ENCODE measurements around the gene GLCE.

Gene GLCE

DNA sequence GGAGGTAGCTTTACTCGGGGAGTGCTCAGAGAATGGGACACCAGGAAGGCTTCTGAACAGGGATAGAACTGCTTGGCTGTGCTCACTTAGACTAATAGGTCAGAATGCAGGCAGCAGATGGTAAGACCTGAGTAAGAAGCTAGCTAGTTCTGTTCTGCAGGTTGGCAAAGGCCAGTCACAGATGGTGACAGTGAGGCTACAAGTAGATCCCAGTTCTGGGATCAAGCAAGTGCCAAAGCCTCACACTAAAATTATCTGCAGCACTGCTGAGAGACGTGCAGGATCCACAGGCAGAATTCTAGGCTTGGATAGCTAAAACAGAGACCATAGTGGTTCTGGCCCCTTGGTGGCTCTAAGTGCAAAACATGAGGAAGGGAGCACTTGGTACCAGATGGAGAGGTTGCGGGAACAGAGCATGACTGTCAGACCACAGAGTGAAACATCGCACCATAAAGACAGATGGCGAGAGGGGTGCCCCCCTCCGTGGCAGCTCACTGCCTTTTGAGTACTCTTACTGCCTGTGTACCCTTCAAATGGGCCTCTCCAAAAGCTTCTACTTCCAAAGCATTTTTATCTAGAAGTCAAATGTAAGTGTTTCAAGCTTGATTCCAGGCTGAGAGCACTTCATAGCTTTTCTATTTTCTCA is 3.6 kb upstream of the GLCE start:
- peaks cover 25% of the 10 kb centered on the region for H3K27me3 Mint-ChIP-seq (ENCODE audit: low read depth, poor library complexity)
- H3K9me3 Mint-ChIP-seq, result no peaks in the 10 kb centered on the region
- TF ChIP-seq, protein P1, sequence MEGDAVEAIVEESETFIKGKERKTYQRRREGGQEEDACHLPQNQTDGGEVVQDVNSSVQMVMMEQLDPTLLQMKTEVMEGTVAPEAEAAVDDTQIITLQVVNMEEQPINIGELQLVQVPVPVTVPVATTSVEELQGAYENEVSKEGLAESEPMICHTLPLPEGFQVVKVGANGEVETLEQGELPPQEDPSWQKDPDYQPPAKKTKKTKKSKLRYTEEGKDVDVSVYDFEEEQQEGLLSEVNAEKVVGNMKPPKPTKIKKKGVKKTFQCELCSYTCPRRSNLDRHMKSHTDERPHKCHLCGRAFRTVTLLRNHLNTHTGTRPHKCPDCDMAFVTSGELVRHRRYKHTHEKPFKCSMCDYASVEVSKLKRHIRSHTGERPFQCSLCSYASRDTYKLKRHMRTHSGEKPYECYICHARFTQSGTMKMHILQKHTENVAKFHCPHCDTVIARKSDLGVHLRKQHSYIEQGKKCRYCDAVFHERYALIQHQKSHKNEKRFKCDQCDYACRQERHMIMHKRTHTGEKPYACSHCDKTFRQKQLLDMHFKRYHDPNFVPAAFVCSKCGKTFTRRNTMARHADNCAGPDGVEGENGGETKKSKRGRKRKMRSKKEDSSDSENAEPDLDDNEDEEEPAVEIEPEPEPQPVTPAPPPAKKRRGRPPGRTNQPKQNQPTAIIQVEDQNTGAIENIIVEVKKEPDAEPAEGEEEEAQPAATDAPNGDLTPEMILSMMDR (IDR thresholded peaks at IDR 0.05), result no peak
- DNase-seq, result no peak
- H3K36me3 Mint-ChIP-seq (ENCODE audit: low read depth), result no peaks in the 10 kb centered on the region
- H3K4me3 Mint-ChIP-seq, result no peak overlapping the region
- no peak overlapping the region for H3K27ac Mint-ChIP-seq
- H3K4me1 Mint-ChIP-seq, result peaks cover 31% of the 10 kb centered on the region

DNA sequence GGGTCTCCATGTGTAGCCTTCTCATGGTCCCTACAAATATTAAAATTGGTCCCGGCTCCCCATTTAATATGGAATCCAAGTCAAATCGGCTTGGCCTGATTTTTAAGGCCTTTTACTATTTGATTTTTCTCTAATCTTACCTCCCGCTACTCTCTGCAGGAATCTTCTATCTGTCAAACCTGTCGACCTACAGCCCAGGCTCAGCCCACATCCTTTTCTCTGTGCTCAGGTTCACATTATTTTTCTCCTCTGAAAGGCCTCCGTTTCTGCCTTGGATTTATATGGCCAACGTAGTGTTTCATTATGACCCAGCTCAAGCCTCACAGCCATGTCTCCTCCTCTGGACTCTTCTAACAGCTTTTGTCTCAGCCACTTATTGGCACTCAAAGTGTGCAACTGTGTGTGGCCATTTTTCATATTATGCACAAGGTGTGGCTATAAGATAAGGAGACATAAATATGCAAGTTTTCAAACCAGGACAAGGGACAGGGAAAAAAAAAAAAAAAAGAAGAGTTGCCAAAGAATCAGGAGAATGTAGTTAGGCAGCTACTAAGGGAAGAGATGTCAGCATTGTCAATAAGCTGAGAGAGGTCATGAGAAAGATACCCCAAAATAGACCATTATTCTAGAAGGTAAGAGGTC is 2.1 kb upstream of the GLCE start:
- H3K9me3 Mint-ChIP-seq, result no peaks in the 10 kb centered on the region
- TF ChIP-seq, protein P1 (IDR thresholded peaks at IDR 0.05), result no peak
- H3K4me1 Mint-ChIP-seq, result peaks cover 40% of the 10 kb centered on the region
- H3K36me3 Mint-ChIP-seq (ENCODE audit: low read depth), result no peaks in the 10 kb centered on the region
- peaks cover 24% of the 10 kb centered on the region for H3K27me3 Mint-ChIP-seq (ENCODE audit: low read depth, poor library complexity)
- DNase-seq, result no peak
- H3K4me3 Mint-ChIP-seq, result peak overlapping the region; percentile 32
- H3K27ac Mint-ChIP-seq, result no peak overlapping the region

DNA sequence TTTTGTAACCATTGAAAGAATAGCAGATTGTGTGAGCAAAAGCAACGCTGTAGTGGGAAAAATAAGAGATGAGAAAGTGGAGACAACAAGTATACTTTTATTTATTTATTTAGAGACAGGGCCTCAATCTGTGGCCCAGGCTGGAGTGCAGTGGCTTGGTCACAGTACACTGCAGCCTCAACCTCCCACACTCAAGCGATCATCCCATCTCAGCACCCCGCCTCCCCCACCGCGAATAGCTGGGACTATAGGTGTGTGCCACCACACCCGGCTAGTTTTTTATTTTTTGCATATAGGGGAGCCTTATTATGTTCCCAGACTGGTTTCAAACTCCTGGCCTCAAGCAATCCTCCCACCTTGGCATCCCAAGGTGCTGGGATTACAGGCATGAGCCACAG is 1.6 kb upstream of the GLCE start:
- no peak for DNase-seq
- Mint-ChIP-seq H3K4me3 (peak overlapping the region; percentile 97), H3K27ac (no peak overlapping the region), H3K4me1 (peaks cover 43% of the 10 kb centered on the region), H3K27me3 (ENCODE audit: low read depth, poor library complexity) (peaks cover 22% of the 10 kb centered on the region), H3K9me3 (no peaks in the 10 kb centered on the region), H3K36me3 (ENCODE audit: low read depth) (no peaks in the 10 kb centered on the region)
- TF ChIP-seq, protein P1 (IDR thresholded peaks at IDR 0.05), result no peak

DNA sequence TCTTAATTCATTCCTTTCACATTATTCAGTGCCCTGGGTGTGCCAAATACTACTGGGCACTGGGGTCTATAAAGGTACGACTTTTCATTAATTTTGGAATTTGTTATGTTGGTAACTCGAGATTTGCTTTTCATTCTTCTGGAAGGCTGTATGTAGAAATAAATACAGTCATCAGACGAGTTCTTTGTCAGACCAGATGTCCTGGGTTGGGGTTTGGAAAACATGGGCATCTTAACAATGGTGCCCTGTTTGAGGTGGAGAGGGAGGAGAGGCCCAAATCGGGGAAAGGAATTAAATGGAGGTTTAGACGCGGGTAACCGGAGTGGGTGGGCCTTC is 662 bp upstream of the GLCE start:
- Mint-ChIP-seq H3K36me3 (ENCODE audit: low read depth) (no peaks in the 10 kb centered on the region), H3K27me3 (ENCODE audit: low read depth, poor library complexity) (peaks cover 22% of the 10 kb centered on the region)
- TF ChIP-seq, protein P1 (IDR thresholded peaks at IDR 0.05), result no peak

GRCh38 chr15:69161079-69161877 is 843 bp downstream of the GLCE start:
- DNase-seq, result peak; percentile 54
- Mint-ChIP-seq H3K4me1 (peaks cover 50% of the 10 kb centered on the region), H3K36me3 (ENCODE audit: low read depth) (no peaks in the 10 kb centered on the region), H3K27me3 (ENCODE audit: low read depth, poor library complexity) (peaks cover 17% of the 10 kb centered on the region), H3K4me3 (peak overlapping the region; percentile 97), H3K27ac (peak overlapping the region; percentile 78), H3K9me3 (no peaks in the 10 kb centered on the region)
- TF ChIP-seq, protein P1 (IDR thresholded peaks at IDR 0.05), result no peak

More for the DNA sequence above, 662 bp upstream of the GLCE start:
- Mint-ChIP-seq H3K4me3 (peak overlapping the region; percentile 97), H3K4me1 (peaks cover 43% of the 10 kb centered on the region), H3K9me3 (no peaks in the 10 kb centered on the region), H3K27ac (no peak overlapping the region)
- DNase-seq, result no peak
